HepG2 (cell line): ENCODE results near the gene RORC. TPM values are rescaled to one million over a fixed set of nuclear protein-coding genes. Genes with fewer than 3 reads are reported as not detected.

Experiments used
- ATAC-seq: fragments of 200-7000 bp; cut with Tn5 transposase; 3 replicates; pipeline ENCODE4 v1.9.1; 2020; ENCODE audit warnings: mild to moderate bottlenecking, moderate library complexity
- BruUV-seq: library from RNA; stranded (reverse); fragments of 400-500 nt; replicated peaks from 2 replicates; lab custom pipeline; 2021; lab: Mats Ljungman, UMichigan
- CTCF ChIA-PET: fragments of 300-600 bp; formaldehyde crosslinking; extraction: SDS; loops from one replicate; lab custom pipeline; 2021; ENCODE audit warnings: low total read pairs, inconsistent platforms, low intra/inter-chr PET ratio; lab: Yijun Ruan, JAX
- POLR2A ChIA-PET: fragments of 350-600 bp; sonication (Branson Sonifier 250); formaldehyde crosslinking; loops from one replicate; lab custom pipeline; 2020; ENCODE audit warnings: antibody characterized with exemption, inconsistent platforms; lab: Yijun Ruan, JAX
- DNase-seq: peaks from one replicate; pipeline ENCODE4 v3.0.0-alpha.2; 2015; ENCODE audit warnings: low spot score
- FAIRE-seq: peaks from 3 replicates; lab custom pipeline; 2011; peaks lifted over from hg19 to GRCh38; lab: Jason Lieb, UNC
- H2AFZ ChIP-seq: one replicate; pipeline ENCODE4 v1.6.1; 2011; ENCODE audit warnings: low read length, inconsistent platforms
- H3K27ac ChIP-seq: fragments of 300-600 bp; 3 replicates; pipeline ENCODE4 v1.8.0; 2011; ENCODE audit warnings: mixed run types, mild to moderate bottlenecking, mixed read lengths, low read length, inconsistent platforms; ENCODE audit not compliant: insufficient read depth; ENCODE audit errors: extremely low read length
- H3K27me3 ChIP-seq, 2 experiments: fragments of 200-600 bp in 1 of 2; 2 replicates in 1 of 2; 3 replicates in 1 of 2; pipeline versions ENCODE4 v1.6.0 to v1.8.0; 2011; ENCODE audit warnings: low read length in 2 of 2, mild to moderate bottlenecking in 2 of 2, moderate library complexity in 2 of 2, inconsistent platforms in 1 of 2; ENCODE audit not compliant: insufficient read depth in 2 of 2, control insufficient read depth in 1 of 2
- H3K36me3 ChIP-seq, 2 experiments: fragments of 200-600 bp in 1 of 2; replicated peaks in 1 of 2; 2 replicates in 1 of 2; 3 replicates in 1 of 2; pipeline versions ENCODE4 v1.5.1 to v1.8.0; 2011; ENCODE audit warnings: low read length in 2 of 2, inconsistent platforms in 1 of 2; ENCODE audit not compliant: insufficient read depth in 2 of 2, control insufficient read depth in 1 of 2
- H3K4me1 ChIP-seq: 2 replicates; pipeline ENCODE4 v1.5.1; 2012; ENCODE audit warnings: low read length, inconsistent platforms; ENCODE audit not compliant: insufficient read depth
- H3K4me2 ChIP-seq: 2 replicates; pipeline ENCODE4 v1.6.0; 2011; ENCODE audit warnings: low read depth, low read length, inconsistent platforms
- H3K4me3 ChIP-seq, 3 experiments: fragments of 200-600 bp in 1 of 3; sonication (generic), shearing (Covaris generic) in 1 of 3; replicated peaks in 1 of 3; 2 replicates each; pipeline ENCODE4 v1.5.1; 2011 to 2016; ENCODE audit warnings: low read length in 3 of 3, inconsistent platforms in 2 of 3, low read depth in 2 of 3, mild to moderate bottlenecking in 2 of 3, control low read depth in 1 of 3, mixed read lengths in 1 of 3; ENCODE audit not compliant: insufficient read depth in 1 of 3
- H3K79me2 ChIP-seq: one replicate; pipeline ENCODE4 v1.6.1; 2011; ENCODE audit warnings: low read length, inconsistent platforms; ENCODE audit not compliant: insufficient read depth
- H3K9ac ChIP-seq: 2 replicates; pipeline ENCODE4 v1.6.0; 2011; ENCODE audit warnings: mild to moderate bottlenecking, low read depth, low read length, inconsistent platforms; ENCODE audit not compliant: insufficient read depth
- H3K9me3 ChIP-seq: 2 replicates; pipeline ENCODE4 v1.5.1; 2012; ENCODE audit warnings: mild to moderate bottlenecking, low read length
- H4K20me1 ChIP-seq: 2 replicates; pipeline ENCODE4 v1.6.0; 2011; ENCODE audit warnings: inconsistent platforms, mild to moderate bottlenecking, low read length, moderate library complexity; ENCODE audit not compliant: insufficient read depth
- ETV5 ChIP-seq: IDR thresholded peaks from 2 replicates; pipeline ENCODE4 v1.6.1; 2018; ENCODE audit warnings: missing biosample characterization, missing genetic modification reagents, inconsistent platforms, borderline replicate concordance
- MAF1 ChIP-seq: sonication (generic); formaldehyde crosslinking; IDR thresholded peaks from 2 replicates; pipeline ENCODE4 v1.5.0; 2020; ENCODE audit warnings: missing genetic modification reagents, borderline replicate concordance
- SNAPC2 ChIP-seq: sonication (generic); formaldehyde crosslinking; IDR thresholded peaks from 2 replicates; pipeline ENCODE4 v1.8.1; 2022; ENCODE audit warnings: mild to moderate bottlenecking, missing genetic modification reagents
- SP4 ChIP-seq: sonication (generic); formaldehyde crosslinking; IDR thresholded peaks from 2 replicates; pipeline ENCODE4 v1.8.1; 2023; ENCODE audit warnings: mild to moderate bottlenecking, missing genetic modification reagents
- THAP11 ChIP-seq: IDR thresholded peaks from 2 replicates; pipeline ENCODE4 v1.6.1; 2016; ENCODE audit warnings: missing biosample characterization, missing genetic modification reagents
- TP53 ChIP-seq: sonication (generic); formaldehyde crosslinking; conservative IDR thresholded peaks from 2 replicates; pipeline ENCODE4 v1.4.0; 2020; ENCODE audit warnings: missing genetic modification reagents
- ZBTB1 ChIP-seq: sonication (generic); formaldehyde crosslinking; IDR thresholded peaks from 2 replicates; pipeline ENCODE4 v1.4.0; 2020; ENCODE audit warnings: missing genetic modification reagents, borderline replicate concordance
- ZFP41 ChIP-seq: sonication (generic); formaldehyde crosslinking; IDR thresholded peaks from 2 replicates; pipeline ENCODE4 v1.4.0; 2020; ENCODE audit warnings: mild to moderate bottlenecking, missing genetic modification reagents, borderline replicate concordance
- ZNF224 ChIP-seq: sonication (generic); formaldehyde crosslinking; IDR thresholded peaks from 2 replicates; pipeline ENCODE4 v1.5.0; 2020; ENCODE audit warnings: mild to moderate bottlenecking, missing genetic modification reagents
- ZNF33A ChIP-seq: sonication (generic); formaldehyde crosslinking; IDR thresholded peaks from 2 replicates; pipeline ENCODE4 v1.5.1; 2020; ENCODE audit warnings: missing genetic modification reagents, mild to moderate bottlenecking, moderate library complexity, borderline replicate concordance
- ZNF713 ChIP-seq: sonication (generic); formaldehyde crosslinking; IDR thresholded peaks from 2 replicates; pipeline ENCODE4 v1.4.0; 2020; ENCODE audit warnings: mild to moderate bottlenecking, missing genetic modification reagents
- ZNF850 ChIP-seq: sonication (generic); formaldehyde crosslinking; conservative IDR thresholded peaks from 2 replicates; pipeline ENCODE4 v1.9.0; 2021; ENCODE audit warnings: mild to moderate bottlenecking, missing genetic modification reagents
- WGBS: methylation state at CpG from one replicate; pipeline ENCODE4 v1.1.6; 2017; ENCODE audit warnings: low lambda C conversion rate; 5-methylcytosine and 5-hydroxymethylcytosine counted together
- in situ Hi-C: cut with HindIII; loops from 2 replicates; pipeline ENCODE4 v1.10.0; 2017; ENCODE audit warnings: low pct_unique_long_range_greater_than_20kb; ENCODE audit not compliant: extremely low pct_ligation_motif_present
- intact Hi-C: fragments of 100-400 bp; cut with micrococcal nuclease; formaldehyde crosslinking; loops from one replicate; pipeline ENCODE4 v1.10.0; 2022; ENCODE audit not compliant: unreplicated experiment
- polyA plus RNA-seq, 8 experiments: library from polyadenylated mRNA; depleted of rRNA in 3 of 8; stranded (reverse) in 7 of 8; unstranded in 1 of 8; fragments of >200 nt; fragmentation: Illumina TruSeq in 4 of 8; extraction: Trizol in 4 of 8; gene quantifications; 2 replicates each; pipeline versions ENCODE4 v1.2.1 to v1.2.3, GENCODE V29; 2011 to 2016; ENCODE audit warnings: low read depth in 4 of 8, missing spikeins in 1 of 8, mixed read lengths in 1 of 8; ENCODE audit not compliant: insufficient read depth in 1 of 8
- total RNA-seq, 5 experiments: library from RNA; depleted of rRNA; stranded (reverse); fragments of >200 nt; fragmentation: Illumina TruSeq; extraction: Trizol; gene quantifications; 2 replicates each; pipeline ENCODE4 v1.2.3, GENCODE V29; 2016; ENCODE audit warnings: low read depth in 1 of 5

RORC gene
- total and polyA plus RNA-seq, 2 of the 13 experiments (the other 11 are each of a cell fraction or from before 2014, with no cell fraction given): 2.5 to 6.5 TPM

- TF ChIP-seq TP53 (CRISPR knock-in tag): no peak
- TF ChIP-seq ZNF713 (CRISPR knock-in tag): no peak
- no peak for TF ChIP-seq ETV5
- no peak for TF ChIP-seq ZNF224 (CRISPR knock-in tag)
- TF ChIP-seq THAP11 (CRISPR knock-in tag): no peak
- TF ChIP-seq ZBTB1 (CRISPR knock-in tag): no peak
- TF ChIP-seq ZFP41: no peak
- TF ChIP-seq MAF1: no peak
- no peak for TF ChIP-seq ZNF850 (CRISPR knock-in tag)
- TF ChIP-seq ZNF33A (CRISPR knock-in tag): no peak
- TF ChIP-seq SNAPC2 (CRISPR knock-in tag): no peak
- no peak for TF ChIP-seq SP4 (CRISPR knock-in tag)
- in situ Hi-C loops: no loop called here
- no peaks in the 10 kb centered on the region for H3K79me2 ChIP-seq
- no peak for ATAC-seq
- no peak within 1 kb of the TSS for H3K4me2 ChIP-seq
- 80% methylated on average over 7 of the region's 12 CpGs for WGBS
- H3K4me3 ChIP-seq: no peak within 1 kb of the TSS
- intact Hi-C loops: no loop called here
- H3K36me3 ChIP-seq: no peaks in the 10 kb centered on the region
- no peak for FAIRE-seq
- no peaks in the 10 kb centered on the region for H4K20me1 ChIP-seq
- no peaks in the 10 kb centered on the region for H3K9me3 ChIP-seq
- H2AFZ ChIP-seq: no peak within 1 kb of the TSS
- no peak within 1 kb of the TSS for H3K27ac ChIP-seq
- no TSS peak for BruUV-seq
- no peak for DNase-seq
- CTCF ChIA-PET: no interaction called here
- H3K9ac ChIP-seq: no peak within 1 kb of the TSS
- H3K4me1 ChIP-seq: peaks cover 11% of the 10 kb centered on the region; the same call in 1 of the 2 replicates
- H3K27me3 ChIP-seq: peaks cover 0 to 3% of the 10 kb centered on the region in 2 experiments; a peak in 3 of 5 replicates
- POLR2A ChIA-PET: no interaction called here
Measured at GRCh38 chr1:151805066-151805820, 26.4 kb downstream of the RORC start, which contains the start of gene LINGO4. Gene LINGO4 (minus strand): TSS chr1:151805419. CDS start chr1:151802704, 2,715 bp downstream.
